Activated T-helper 1 cell treated with anti-CD3 and anti-CD28 coated beads, Interleukin-2, amount 50 U/mL, for 16 hours (primary cell): ENCODE measurements around the gene GABRR3.

Experiments used
- DNase-seq, 2 donors: peaks; one replicate each; pipeline ENCODE4 v3.0.0-alpha.2; 2020; ENCODE audit warnings: low read depth in 1 of 2, low spot score in 1 of 2

Gene GABRR3

GRCh38 chr3:98035208-98035607 lies at the start of gene GABRR3:
GABRR3 (minus strand) TSS chr3:98035315; CDS start chr3:98034987, 328 bp downstream.
- no peak for DNase-seq

GRCh38 chr3:98073486-98073885 lies 38.4 kb upstream of the GABRR3 start:
- no peak for DNase-seq

- no peak for DNase-seq
Measured at GRCh38 chr3:98070840-98071239, 35.7 kb upstream of the GABRR3 start.

GRCh38 chr3:98068824-98069223 lies 33.7 kb upstream of the GABRR3 start:
- no peak for DNase-seq

- no peak for DNase-seq
Measured at GRCh38 chr3:98058244-98058960, 23.3 kb upstream of the GABRR3 start.

- DNase-seq = no peak
Measured at GRCh38 chr3:98057631-98058030, 22.5 kb upstream of the GABRR3 start.

GRCh38 chr3:98056035-98056434 lies 20.9 kb upstream of the GABRR3 start:
- no peak for DNase-seq

- DNase-seq = no peak
Measured at GRCh38 chr3:98049271-98049670, 14.2 kb upstream of the GABRR3 start.

GRCh38 chr3:98048586-98048985 lies 13.5 kb upstream of the GABRR3 start:
- DNase-seq = no peak

GRCh38 chr3:98041350-98041749 lies 6.2 kb upstream of the GABRR3 start:
- DNase-seq = no peak

GRCh38 chr3:98039322-98040024 lies 4.4 kb upstream of the GABRR3 start:
- peak; percentile 23 to 38 for DNase-seq

- DNase-seq = no peak
Measured at GRCh38 chr3:98038876-98039275, 3.8 kb upstream of the GABRR3 start.

- no peak for DNase-seq
Measured at GRCh38 chr3:98038286-98038685, 3.2 kb upstream of the GABRR3 start.

- DNase-seq = no peak
Measured at GRCh38 chr3:98034486-98034885, 629 bp downstream of the GABRR3 start.

- no peak for DNase-seq
Measured at GRCh38 chr3:98034036-98034435, 1.1 kb downstream of the GABRR3 start.

- no peak for DNase-seq
Measured at GRCh38 chr3:98032904-98033303, 2.2 kb downstream of the GABRR3 start.

GRCh38 chr3:98032265-98032664 lies 2.9 kb downstream of the GABRR3 start:
- DNase-seq = no peak

- DNase-seq = no peak
Measured at GRCh38 chr3:98029083-98029482, 6.0 kb downstream of the GABRR3 start.

- DNase-seq = no peak
Measured at GRCh38 chr3:98027085-98027446, 8.0 kb downstream of the GABRR3 start.

- DNase-seq = no peak
Measured at GRCh38 chr3:98026425-98027084, 8.6 kb downstream of the GABRR3 start.

GRCh38 chr3:98025392-98025945 lies 9.6 kb downstream of the GABRR3 start:
- DNase-seq = no peak
